Mammary epithelial cell (primary cell): Measurements from ENCODE around the gene KCNJ6.

Experiments
- CTCF ChIP-seq, 2 donors: IDR thresholded peaks in 1 of 2; conservative IDR thresholded peaks in 1 of 2; 2 replicates each; pipeline ENCODE4 v1.5.1; 2011 to 2012; ENCODE audit warnings: inconsistent platforms in 2 of 2, low read length in 2 of 2, mild to moderate bottlenecking in 2 of 2, control low read depth in 1 of 2, low read depth in 1 of 2; ENCODE audit not compliant: insufficient read depth in 1 of 2; ENCODE audit errors: extremely low read depth in 1 of 2
- EZH2 ChIP-seq: IDR thresholded peaks from 2 replicates; pipeline ENCODE4 v1.6.1; 2012; ENCODE audit warnings: low read length, inconsistent platforms, borderline replicate concordance

GRCh38 chr21:37592496-37592895 lies 323.8 kb downstream of the KCNJ6 start:
- no peak for TF ChIP-seq CTCF (conservative IDR thresholded peaks at IDR 0.05 in 1 of 2, IDR thresholded peaks at IDR 0.05 in 1 of 2; ENCODE audit: extremely low read depth in 1 of 2, insufficient read depth in 1 of 2, low read depth in 1 of 2, low read length in 2 of 2)
- no peak for TF ChIP-seq EZH2
